HUES48 (cell line): ENCODE measurements around the gene CREB3L1.

ENCODE experiments used
- H3K27ac ChIP-seq: one replicate; pipeline ENCODE4 v1.7.0; 2013; ENCODE audit warnings: low read depth, low read length, inconsistent platforms
- H3K27me3 ChIP-seq: 2 replicates; pipeline ENCODE4 v1.6.1; 2013; ENCODE audit warnings: mild to moderate bottlenecking, low read length; ENCODE audit not compliant: control insufficient read depth, insufficient read depth
- H3K36me3 ChIP-seq: 2 replicates; pipeline ENCODE4 v1.6.1; 2013; ENCODE audit warnings: low read length; ENCODE audit not compliant: control insufficient read depth, insufficient read depth
- H3K4me1 ChIP-seq: 2 replicates; pipeline ENCODE4 v1.6.1; 2013; ENCODE audit warnings: mild to moderate bottlenecking, low read length; ENCODE audit not compliant: control insufficient read depth, insufficient read depth
- H3K4me3 ChIP-seq: 2 replicates; pipeline ENCODE4 v1.5.1; 2013; ENCODE audit warnings: mild to moderate bottlenecking, low read depth, low read length
- H3K9ac ChIP-seq: 2 replicates; pipeline ENCODE4 v1.6.1; 2013; ENCODE audit warnings: mild to moderate bottlenecking, low read depth, low read length, moderate library complexity
- H3K9me3 ChIP-seq: 2 replicates; pipeline ENCODE4 v1.6.1; 2013; ENCODE audit warnings: low read length; ENCODE audit not compliant: control insufficient read depth, insufficient read depth

Gene CREB3L1

GRCh38 chr11:46264976-46265375 lies 12.5 kb upstream of the CREB3L1 start:
- Histone ChIP-seq H3K4me3 (no peak overlapping the region), H3K36me3 (no peaks in the 10 kb centered on the region), H3K27me3 (no peaks in the 10 kb centered on the region), H3K9me3 (no peaks in the 10 kb centered on the region), H3K4me1 (no peaks in the 10 kb centered on the region), H3K9ac (no peak overlapping the region; the same call in 1 of the 2 replicates), H3K27ac (no peak overlapping the region)

GRCh38 chr11:46265764-46266163 lies 11.7 kb upstream of the CREB3L1 start:
- Histone ChIP-seq H3K4me1 (no peaks in the 10 kb centered on the region), H3K36me3 (no peaks in the 10 kb centered on the region), H3K27me3 (no peaks in the 10 kb centered on the region), H3K9ac (no peak overlapping the region), H3K27ac (no peak overlapping the region), H3K9me3 (no peaks in the 10 kb centered on the region), H3K4me3 (no peak overlapping the region)

GRCh38 chr11:46267930-46268329 lies 9.5 kb upstream of the CREB3L1 start:
- Histone ChIP-seq H3K9ac (no peak overlapping the region), H3K4me3 (no peak overlapping the region), H3K4me1 (0 out of 2 replicates have a peak, but pooled peaks cover 3% of the 10 kb centered on the region), H3K27ac (no peak overlapping the region), H3K36me3 (no peaks in the 10 kb centered on the region), H3K27me3 (no peaks in the 10 kb centered on the region), H3K9me3 (no peaks in the 10 kb centered on the region)

- H3K27ac ChIP-seq: no peak overlapping the region
- H3K27me3 ChIP-seq: no peaks in the 10 kb centered on the region
- H3K4me1 ChIP-seq: peaks cover 3% of the 10 kb centered on the region; the same call in 1 of the 2 replicates
- no peaks in the 10 kb centered on the region for H3K36me3 ChIP-seq
- no peaks in the 10 kb centered on the region for H3K9me3 ChIP-seq
- H3K4me3 ChIP-seq: no peak overlapping the region
- H3K9ac ChIP-seq: no peak overlapping the region
These were observed 6.8 kb upstream of the CREB3L1 start for GRCh38 chr11:46270684-46271083.

- Histone ChIP-seq H3K36me3 (no peaks in the 10 kb centered on the region), H3K9ac (no peak overlapping the region), H3K9me3 (no peaks in the 10 kb centered on the region), H3K4me1 (peaks cover 3% of the 10 kb centered on the region; the same call in 1 of the 2 replicates), H3K27me3 (no peaks in the 10 kb centered on the region), H3K27ac (no peak overlapping the region), H3K4me3 (no peak overlapping the region)
These were observed 6.1 kb upstream of the CREB3L1 start for GRCh38 chr11:46271407-46271806.

- Histone ChIP-seq H3K4me1 (peaks cover 3% of the 10 kb centered on the region; the same call in 1 of the 2 replicates), H3K27ac (no peak overlapping the region), H3K36me3 (no peaks in the 10 kb centered on the region), H3K9me3 (no peaks in the 10 kb centered on the region), H3K9ac (no peak overlapping the region), H3K4me3 (no peak overlapping the region), H3K27me3 (no peaks in the 10 kb centered on the region)
These were observed 5.3 kb upstream of the CREB3L1 start for GRCh38 chr11:46271875-46272815.

GRCh38 chr11:46272816-46273427 lies 4.5 kb upstream of the CREB3L1 start:
- Histone ChIP-seq H3K4me3 (no peak overlapping the region), H3K36me3 (no peaks in the 10 kb centered on the region), H3K9me3 (no peaks in the 10 kb centered on the region), H3K4me1 (peaks cover 5% of the 10 kb centered on the region; the same call in 1 of the 2 replicates), H3K27ac (no peak overlapping the region), H3K9ac (no peak overlapping the region), H3K27me3 (0 out of 2 replicates have a peak, but pooled peaks cover under 1% of the 10 kb centered on the region)

GRCh38 chr11:46273511-46274205 lies 3.8 kb upstream of the CREB3L1 start:
- Histone ChIP-seq H3K36me3 (no peaks in the 10 kb centered on the region), H3K27ac (no peak overlapping the region), H3K9ac (no peak overlapping the region)

GRCh38 chr11:46275964-46276641 lies 1.4 kb upstream of the CREB3L1 start:
- Histone ChIP-seq H3K4me1 (peaks cover 24% of the 10 kb centered on the region), H3K4me3 (no peak overlapping the region), H3K9me3 (no peaks in the 10 kb centered on the region), H3K27ac (peak overlapping the region; percentile 5), H3K27me3 (peaks cover 4% of the 10 kb centered on the region; the same call in 1 of the 2 replicates), H3K36me3 (no peaks in the 10 kb centered on the region), H3K9ac (no peak overlapping the region)

More at GRCh38 chr11:46273511-46274205, 3.8 kb upstream of the CREB3L1 start:
- H3K4me3 ChIP-seq: no peak overlapping the region
- H3K9me3 ChIP-seq: no peaks in the 10 kb centered on the region
- peaks cover 4% of the 10 kb centered on the region; the same call in 1 of the 2 replicates for H3K27me3 ChIP-seq
- peaks cover 7% of the 10 kb centered on the region; the same call in 1 of the 2 replicates for H3K4me1 ChIP-seq

GRCh38 chr11:46277313-46277621 lies 195 bp upstream of the CREB3L1 start:
- peaks cover 4% of the 10 kb centered on the region; the same call in 1 of the 2 replicates for H3K27me3 ChIP-seq
- no peak overlapping the region for H3K9ac ChIP-seq
- H3K4me3 ChIP-seq: peak overlapping the region; percentile 78
- H3K4me1 ChIP-seq: peaks cover 31% of the 10 kb centered on the region
- no peaks in the 10 kb centered on the region for H3K36me3 ChIP-seq
- H3K9me3 ChIP-seq: no peaks in the 10 kb centered on the region
- H3K27ac ChIP-seq: no peak overlapping the region
